ENCODE results near the gene GOPC.

DNA sequence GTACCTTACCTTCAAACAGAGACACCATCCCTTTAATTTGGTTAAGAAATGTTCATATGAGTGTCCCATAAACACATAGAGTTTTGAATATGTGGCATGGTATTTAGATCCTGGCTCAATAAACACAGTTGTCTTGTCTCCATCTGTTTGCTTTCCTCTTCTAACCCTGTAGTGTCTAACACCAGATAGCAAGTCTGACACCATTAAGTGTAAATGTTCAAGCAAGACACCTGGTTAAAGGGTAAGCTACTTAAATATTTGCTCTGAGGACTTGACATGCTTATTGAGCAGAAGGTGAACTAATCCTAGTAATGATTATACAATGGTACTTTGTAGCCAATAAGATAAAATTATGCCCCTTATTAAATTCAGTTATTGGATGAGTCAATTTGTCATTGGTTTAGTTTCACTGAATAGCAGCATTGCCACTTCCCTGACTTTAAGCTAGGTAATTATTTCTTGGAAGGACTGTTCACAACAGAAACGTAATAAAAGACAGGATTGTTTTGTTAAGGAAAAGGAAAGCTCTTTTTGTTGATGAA is 26.9 kb upstream of the GOPC start:
- TF ChIP-seq, protein P1, sequence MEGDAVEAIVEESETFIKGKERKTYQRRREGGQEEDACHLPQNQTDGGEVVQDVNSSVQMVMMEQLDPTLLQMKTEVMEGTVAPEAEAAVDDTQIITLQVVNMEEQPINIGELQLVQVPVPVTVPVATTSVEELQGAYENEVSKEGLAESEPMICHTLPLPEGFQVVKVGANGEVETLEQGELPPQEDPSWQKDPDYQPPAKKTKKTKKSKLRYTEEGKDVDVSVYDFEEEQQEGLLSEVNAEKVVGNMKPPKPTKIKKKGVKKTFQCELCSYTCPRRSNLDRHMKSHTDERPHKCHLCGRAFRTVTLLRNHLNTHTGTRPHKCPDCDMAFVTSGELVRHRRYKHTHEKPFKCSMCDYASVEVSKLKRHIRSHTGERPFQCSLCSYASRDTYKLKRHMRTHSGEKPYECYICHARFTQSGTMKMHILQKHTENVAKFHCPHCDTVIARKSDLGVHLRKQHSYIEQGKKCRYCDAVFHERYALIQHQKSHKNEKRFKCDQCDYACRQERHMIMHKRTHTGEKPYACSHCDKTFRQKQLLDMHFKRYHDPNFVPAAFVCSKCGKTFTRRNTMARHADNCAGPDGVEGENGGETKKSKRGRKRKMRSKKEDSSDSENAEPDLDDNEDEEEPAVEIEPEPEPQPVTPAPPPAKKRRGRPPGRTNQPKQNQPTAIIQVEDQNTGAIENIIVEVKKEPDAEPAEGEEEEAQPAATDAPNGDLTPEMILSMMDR (IDR thresholded peaks at IDR 0.05): no peak
- TF ChIP-seq NR2C2 (CRISPR knock-in tag; IDR thresholded peaks at IDR 0.05) (no peak), SP1 (CRISPR knock-in tag; conservative IDR thresholded peaks at IDR 0.05) (no peak), ZNF317 (CRISPR knock-in tag; IDR thresholded peaks at IDR 0.05; ENCODE audit: borderline replicate concordance, low read depth) (no peak), ZNF416 (CRISPR knock-in tag; IDR thresholded peaks at IDR 0.05) (no peak), ZNF232 (CRISPR knock-in tag; IDR thresholded peaks at IDR 0.05) (no peak), HMGA2 (CRISPR knock-in tag; IDR thresholded peaks at IDR 0.05) (no peak), JUN (CRISPR knock-in tag; IDR thresholded peaks at IDR 0.05) (no peak)
- TF ChIP-seq, protein P2, sequence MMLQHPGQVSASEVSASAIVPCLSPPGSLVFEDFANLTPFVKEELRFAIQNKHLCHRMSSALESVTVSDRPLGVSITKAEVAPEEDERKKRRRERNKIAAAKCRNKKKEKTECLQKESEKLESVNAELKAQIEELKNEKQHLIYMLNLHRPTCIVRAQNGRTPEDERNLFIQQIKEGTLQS (CRISPR knock-in tag; conservative IDR thresholded peaks at IDR 0.05): no peak
- TF ChIP-seq, protein P3, sequence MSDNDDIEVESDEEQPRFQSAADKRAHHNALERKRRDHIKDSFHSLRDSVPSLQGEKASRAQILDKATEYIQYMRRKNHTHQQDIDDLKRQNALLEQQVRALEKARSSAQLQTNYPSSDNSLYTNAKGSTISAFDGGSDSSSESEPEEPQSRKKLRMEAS (CRISPR knock-in tag; IDR thresholded peaks at IDR 0.05): no peak
